Right atrium auricular region (tissue), 2 donors: ENCODE measurements around the gene SPAG8. TPM values are rescaled to one million over a fixed set of nuclear protein-coding genes. Genes with fewer than 3 reads are reported as not detected.

ENCODE experiments used
- DNase-seq: peaks from one replicate; pipeline ENCODE4 v3.0.0-alpha.2; 2019; ENCODE audit warnings: low spot score
- H3K27ac ChIP-seq, 2 donors: fragments of 200-600 bp; sonication (generic); 1 replicate in 1 of 2; 2 replicates in 1 of 2; pipeline ENCODE4 v1.5.1; 2016 to 2019
- H3K27me3 ChIP-seq, 2 donors: fragments of 200-600 bp; sonication (generic); one replicate each; pipeline versions ENCODE4 v1.5.1 to v1.6.0; 2017 to 2019
- H3K36me3 ChIP-seq: fragments of 200-600 bp; sonication (generic); one replicate; pipeline ENCODE4 v1.5.1; 2016
- H3K4me1 ChIP-seq, 2 donors: fragments of 200-600 bp; sonication (generic); one replicate each; pipeline versions ENCODE4 v1.5.1 to v1.6.0; 2017 to 2019
- H3K4me3 ChIP-seq, 2 donors: fragments of 200-600 bp; sonication (generic); 1 replicate in 1 of 2; 2 replicates in 1 of 2; pipeline ENCODE4 v1.5.1; 2017 to 2019; ENCODE audit warnings: mild to moderate bottlenecking in 1 of 2, moderate library complexity in 1 of 2
- H3K9me3 ChIP-seq, 2 donors: fragments of 200-600 bp; sonication (generic); one replicate each; pipeline ENCODE4 v1.5.1; 2019
- CTCF ChIP-seq, 2 donors: fragments of 200-600 bp; sonication (generic); IDR thresholded peaks; one replicate each; pipeline ENCODE4 v1.5.1; 2019; ENCODE audit warnings: antibody characterized with exemption in 2 of 2
- total RNA-seq, 2 donors: library from RNA; depleted of rRNA; stranded (reverse); fragments of >200 nt; gene quantifications; one replicate each; pipeline ENCODE4 v1.1.0, GENCODE V29; 2016

SPAG8 gene
- total RNA-seq, 2 donors from 2014 or later, result 1.6 to 4.1 TPM

- DNase-seq, result no peak
- Histone ChIP-seq H3K27me3 (no peaks in the 10 kb centered on the region), H3K36me3 (no peaks in the 10 kb centered on the region), H3K27ac (peak overlapping the region; percentile 74 to 86), H3K9me3 (no peaks in the 10 kb centered on the region), H3K4me3 (peak overlapping the region; percentile 58 to 66), H3K4me1 (peaks cover 0 to 41% of the 10 kb centered on the region in 2 donors)
- no peak for TF ChIP-seq CTCF (IDR thresholded peaks at IDR 0.05)
These were observed 19.8 kb downstream of the SPAG8 start for GRCh38 chr9:35792024-35792813.

DNA sequence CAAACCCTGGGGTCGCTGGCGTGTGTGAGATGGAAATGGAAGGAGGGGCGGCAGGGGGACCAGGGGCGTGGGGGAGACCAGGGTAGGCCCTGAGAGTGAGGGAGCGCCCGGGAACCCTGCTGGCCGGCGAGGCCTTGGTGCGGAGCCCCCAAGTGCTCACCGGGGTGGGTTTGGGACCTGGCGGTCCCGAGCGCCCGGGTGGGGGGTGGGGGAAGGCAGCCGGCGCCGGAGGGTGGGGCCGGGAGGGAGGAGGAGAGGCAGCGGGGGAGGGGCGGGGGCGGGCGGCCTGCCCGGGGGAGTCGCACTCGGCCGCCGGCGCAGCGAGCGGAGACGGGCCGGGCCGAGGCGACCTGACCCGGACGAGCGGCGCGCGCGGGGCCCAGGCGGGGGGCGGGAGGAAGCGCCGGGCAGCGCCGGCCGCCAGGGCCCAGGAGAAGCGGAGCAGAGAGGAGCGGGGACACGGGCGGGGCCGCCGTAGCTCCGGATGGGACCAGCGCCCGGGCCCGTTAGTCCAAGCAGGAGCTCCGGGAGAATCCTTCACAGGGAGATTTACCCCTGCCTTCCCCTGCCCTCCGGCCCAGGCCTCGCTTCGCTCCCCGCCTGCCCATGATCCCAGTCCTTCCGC lies 20.7 kb downstream of the SPAG8 start, which contains the start of gene NPR2:
Gene NPR2 (plus strand): TSS at position 295 of the 625 bp plus-strand sequence. CDS start 818 bp downstream, outside the sequence.
- Histone ChIP-seq H3K36me3 (no peaks in the 10 kb centered on the region), H3K4me3 (peak within 1 kb of the TSS; percentile 58 to 66), H3K27ac (peak within 1 kb of the TSS; percentile 74 to 86), H3K4me1 (peaks cover 0 to 41% of the 10 kb centered on the region in 2 donors), H3K9me3 (no peaks in the 10 kb centered on the region), H3K27me3 (no peaks in the 10 kb centered on the region)
- no peak for TF ChIP-seq CTCF (IDR thresholded peaks at IDR 0.05)
- no peak for DNase-seq

GRCh38 chr9:35790385-35791296 lies 21.4 kb downstream of the SPAG8 start:
- peak; percentile 67 to 91 for TF ChIP-seq CTCF (IDR thresholded peaks at IDR 0.05)
- H3K9me3 ChIP-seq, result no peaks in the 10 kb centered on the region
- no peaks in the 10 kb centered on the region for H3K27me3 ChIP-seq
- H3K27ac ChIP-seq, result peak overlapping the region; percentile 74 to 86
- H3K4me3 ChIP-seq, result peak overlapping the region; percentile 58 to 66
- DNase-seq, result peak; percentile 81
- peaks cover 0 to 41% of the 10 kb centered on the region in 2 donors for H3K4me1 ChIP-seq
- no peaks in the 10 kb centered on the region for H3K36me3 ChIP-seq

DNA sequence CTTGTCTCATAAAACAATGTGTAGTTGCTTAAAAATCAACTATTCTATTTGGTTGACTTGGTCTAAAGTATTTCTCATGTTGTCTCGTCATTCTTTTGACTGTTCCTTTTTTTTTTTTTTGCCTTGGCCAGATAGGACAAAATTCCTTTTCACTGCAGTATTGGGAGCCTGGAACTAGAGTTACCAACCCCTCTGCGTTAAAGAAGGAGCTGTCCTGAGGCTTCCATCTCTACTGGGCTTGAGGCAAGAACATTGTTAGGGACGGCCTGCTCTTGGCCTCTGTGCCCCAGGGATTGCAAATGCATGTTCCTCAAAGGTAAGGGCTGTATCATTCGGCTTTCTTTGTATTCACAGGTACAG lies 22.1 kb downstream of the SPAG8 start:
- Histone ChIP-seq H3K4me3 (no peak overlapping the region), H3K27ac (no peak overlapping the region)

More for the DNA sequence above, 22.1 kb downstream of the SPAG8 start:
- TF ChIP-seq CTCF (IDR thresholded peaks at IDR 0.05), result no peak
- Histone ChIP-seq H3K4me1 (peaks cover 0 to 41% of the 10 kb centered on the region in 2 donors), H3K27me3 (no peaks in the 10 kb centered on the region), H3K36me3 (no peaks in the 10 kb centered on the region), H3K9me3 (no peaks in the 10 kb centered on the region)
- DNase-seq, result no peak
